GM12878 (cell line): ENCODE data around the gene PRSS57. TPM values are rescaled to one million over a fixed set of nuclear protein-coding genes. Genes with fewer than 3 reads are reported as not detected.

Source experiments
- ATAC-seq: fragments of 200-7000 bp; cut with Tn5 transposase; 3 replicates; pipeline ENCODE4 v1.9.1; 2020; ENCODE audit warnings: mild to moderate bottlenecking, moderate library complexity
- BruUV-seq: library from RNA; stranded (reverse); fragments of 400-500 nt; replicated peaks from 2 replicates; lab custom pipeline; 2021; lab: Mats Ljungman, UMichigan
- CTCF ChIA-PET: fragments of 300-600 bp; sonication (Branson Sonifier 250); formaldehyde crosslinking; extraction: SDS; loops from one replicate; lab custom pipeline; 2021; ENCODE audit warnings: inconsistent platforms; lab: Yijun Ruan, JAX
- POLR2A ChIA-PET: fragments of 350-600 bp; formaldehyde crosslinking; extraction: SDS; loops from one replicate; lab custom pipeline; 2021; ENCODE audit warnings: inconsistent platforms; lab: Charles Lee
- RAD21 ChIA-PET: fragments of 300-600 bp; sonication (Branson Sonifier 250); formaldehyde crosslinking; loops from one replicate; lab custom pipeline; 2023; ENCODE audit warnings: antibody characterized with exemption; ENCODE audit not compliant: unreplicated experiment; lab: Charles Lee
- SMC1A ChIA-PET: fragments of 300-600 bp; sonication (Branson Sonifier 250); formaldehyde crosslinking; loops from one replicate; lab custom pipeline; 2023; ENCODE audit not compliant: unreplicated experiment, uncharacterized antibody; lab: Charles Lee
- DNase-seq: peaks from one replicate; pipeline ENCODE4 v3.0.0-alpha.2; 2011; ENCODE audit warnings: low read depth, low spot score
- FAIRE-seq: peaks from 3 replicates; lab custom pipeline; 2011; peaks lifted over from hg19 to GRCh38; lab: Jason Lieb, UNC
- H2AFZ ChIP-seq: 2 replicates; pipeline ENCODE4 v1.6.0; 2011; ENCODE audit warnings: low read depth, low read length, control low read depth; ENCODE audit not compliant: control insufficient read depth
- H3K27ac ChIP-seq: 2 replicates; pipeline ENCODE4 v1.5.1; 2011; ENCODE audit warnings: control low read depth; ENCODE audit not compliant: control insufficient read depth, insufficient read depth
- H3K27me3 ChIP-seq, 2 experiments: replicated peaks in 1 of 2; 2 replicates each; pipeline versions ENCODE4 v1.6.0 to v1.6.1; 2011; ENCODE audit warnings: low read length in 1 of 2; ENCODE audit not compliant: control insufficient read depth in 2 of 2, insufficient read depth in 2 of 2
- H3K36me3 ChIP-seq, 2 experiments: 2 replicates each; pipeline ENCODE4 v1.5.1; 2011; ENCODE audit warnings: low read length in 1 of 2; ENCODE audit not compliant: control insufficient read depth in 2 of 2, insufficient read depth in 2 of 2
- H3K4me1 ChIP-seq: 2 replicates; pipeline ENCODE4 v1.6.1; 2011; ENCODE audit warnings: mild to moderate bottlenecking, low read length, moderate library complexity, mixed read lengths; ENCODE audit not compliant: control insufficient read depth, insufficient read depth
- H3K4me2 ChIP-seq: 2 replicates; pipeline ENCODE4 v1.6.0; 2011; ENCODE audit warnings: control low read depth; ENCODE audit not compliant: control insufficient read depth, insufficient read depth
- H3K4me3 ChIP-seq: fragments of 200-600 bp; sonication (generic); 2 replicates; pipeline ENCODE4 v1.5.1; 2016
- H3K79me2 ChIP-seq: 2 replicates; pipeline ENCODE4 v1.6.0; 2011; ENCODE audit warnings: low read length; ENCODE audit not compliant: control insufficient read depth, insufficient read depth
- H3K9ac ChIP-seq: 2 replicates; pipeline ENCODE4 v1.8.0; 2011; ENCODE audit warnings: low read length, control low read depth, mixed read lengths; ENCODE audit not compliant: control insufficient read depth, insufficient read depth
- H3K9me3 ChIP-seq: replicated peaks from 3 replicates; pipeline ENCODE4 v1.5.1; 2011; ENCODE audit warnings: mild to moderate bottlenecking, low read length; ENCODE audit not compliant: control insufficient read depth, insufficient read depth
- H4K20me1 ChIP-seq: 2 replicates; pipeline ENCODE4 v1.6.0; 2011; ENCODE audit not compliant: control insufficient read depth, insufficient read depth
- CBX3 ChIP-seq: fragments of 200-600 bp; sonication (generic); IDR thresholded peaks from 2 replicates; pipeline ENCODE4 v1.6.1; 2016; ENCODE audit warnings: low read depth, borderline replicate concordance
- CEBPB ChIP-seq, 2 experiments: fragments of 150-350 bp in 1 of 2; IDR thresholded peaks; 2 replicates each; pipeline ENCODE4 v1.6.1; 2012 to 2014; ENCODE audit warnings: low read depth in 2 of 2, low read length in 2 of 2, borderline replicate concordance in 1 of 2, inconsistent platforms in 1 of 2
- CHD1 ChIP-seq: IDR thresholded peaks from 2 replicates; pipeline ENCODE4 v1.6.1; 2012; ENCODE audit warnings: low read depth, low read length, improper control_type of control experiment
- HDAC2 ChIP-seq: fragments of 200-600 bp; sonication (generic); IDR thresholded peaks from 2 replicates; pipeline ENCODE4 v1.6.1; 2017
- HDGF ChIP-seq: fragments of 450-650 bp; IDR thresholded peaks from 2 replicates; pipeline ENCODE4 v1.6.1; 2016; ENCODE audit warnings: antibody characterized with exemption
- HSF1 ChIP-seq: fragments of 150-350 bp; IDR thresholded peaks from 2 replicates; pipeline ENCODE4 v1.6.1; 2014; ENCODE audit warnings: mild to moderate bottlenecking, low read depth, low read length
- IKZF1 ChIP-seq: fragments of 450-650 bp; conservative IDR thresholded peaks from 2 replicates; pipeline ENCODE4 v1.6.1; 2017; ENCODE audit warnings: antibody characterized with exemption, mild to moderate bottlenecking
- IRF3 ChIP-seq: fragments of 450-650 bp; IDR thresholded peaks from 2 replicates; pipeline ENCODE4 v1.6.1; 2014; ENCODE audit warnings: mild to moderate bottlenecking
- KAT2A ChIP-seq: conservative IDR thresholded peaks from 2 replicates; pipeline ENCODE4 v1.6.1; 2011; ENCODE audit warnings: low read depth, low read length; ENCODE audit not compliant: control insufficient read depth
- NKRF ChIP-seq: fragments of 450-650 bp; conservative IDR thresholded peaks from 2 replicates; pipeline ENCODE4 v1.6.1; 2017; ENCODE audit warnings: mild to moderate bottlenecking, moderate library complexity
- NR2C1 ChIP-seq: fragments of 450-650 bp; IDR thresholded peaks from 2 replicates; pipeline ENCODE4 v1.6.1; 2017; ENCODE audit warnings: antibody characterized with exemption, mild to moderate bottlenecking, moderate library complexity
- RCOR1 ChIP-seq: conservative IDR thresholded peaks from 2 replicates; pipeline ENCODE4 v1.6.1; 2012; ENCODE audit warnings: low read depth, low read length, improper control_type of control experiment
- SIN3A ChIP-seq: IDR thresholded peaks from 2 replicates; pipeline ENCODE4 v1.6.1; 2012; ENCODE audit warnings: low read depth, low read length, improper control_type of control experiment
- TARDBP ChIP-seq: IDR thresholded peaks from 2 replicates; pipeline ENCODE4 v1.6.1; 2016; ENCODE audit warnings: borderline replicate concordance
- ZNF24 ChIP-seq: fragments of 450-650 bp; IDR thresholded peaks from 2 replicates; pipeline ENCODE4 v1.6.1; 2017; ENCODE audit warnings: antibody characterized with exemption, mild to moderate bottlenecking
- ZZZ3 ChIP-seq: IDR thresholded peaks from 2 replicates; pipeline ENCODE4 v1.6.1; 2011; ENCODE audit warnings: low read depth; ENCODE audit not compliant: control insufficient read depth, insufficient read length
- WGBS: methylation state at CpG from one replicate; pipeline ENCODE4 v1.1.6; 2016; ENCODE audit warnings: low lambda C conversion rate; ENCODE audit not compliant: insufficient replicate concordance, insufficient coverage; ENCODE audit errors: missing lambda C conversion rate; 5-methylcytosine and 5-hydroxymethylcytosine counted together
- in situ Hi-C: fragments of 300-500 bp; cut with MboI; formaldehyde crosslinking; loops from 9 replicates; pipeline ENCODE4 v1.14.3; 2018; ENCODE audit warnings: mixed read lengths
- intact Hi-C: fragments of 100-400 bp; cut with micrococcal nuclease; formaldehyde crosslinking; loops from one replicate; pipeline ENCODE4 v1.14.2; 2022; ENCODE audit not compliant: unreplicated experiment
- polyA plus RNA-seq, 11 experiments: library from polyadenylated mRNA; depleted of rRNA in 4 of 11; unstranded in 6 of 11; stranded (reverse) in 5 of 11; fragments of >200 nt; fragmentation: Nextera tagmentation in 4 of 11; fragmentation: Illumina TruSeq in 1 of 11; extraction: Ambion mirVana in 4 of 11; extraction: Trizol in 1 of 11; gene quantifications; 1 replicate in 1 of 11; 2 replicates in 10 of 11; pipeline versions ENCODE4 v1.2.1 to v1.2.3, GENCODE V29; 2011 to 2016; ENCODE audit warnings: inconsistent platforms in 2 of 11, missing spikeins in 2 of 11, low read depth in 1 of 11
- total RNA-seq, 4 experiments: library from RNA; depleted of rRNA in 3 of 4; stranded (reverse); fragments of >200 nt in 3 of 4; fragmentation: Illumina TruSeq in 1 of 4; extraction: Trizol in 1 of 4; gene quantifications; 2 replicates each; pipeline versions ENCODE4 v1.2.1 to v1.2.3, GENCODE V29; 2013 to 2021

PRSS57 gene
- total and polyA plus RNA-seq, 10 of the 15 experiments (the other 5 are each of a cell fraction or from before 2014, with no cell fraction given), result not detected

- Histone ChIP-seq H3K4me2 (no peak overlapping the region), H2AFZ (no peak overlapping the region), H3K36me3 (no peaks in the 10 kb centered on the region), H3K9me3 (no peaks in the 10 kb centered on the region), H3K4me3 (no peak overlapping the region), H4K20me1 (no peaks in the 10 kb centered on the region), H3K79me2 (no peaks in the 10 kb centered on the region), H3K4me1 (no peaks in the 10 kb centered on the region), H3K27ac (no peak overlapping the region), H3K9ac (no peak overlapping the region), H3K27me3 (peaks cover 0 to 2% of the 10 kb centered on the region in 2 experiments; a peak in 2 of 4 replicates)
- BruUV-seq, result no TSS peak
- DNase-seq (no peak), ATAC-seq (no peak), FAIRE-seq (no peak)
- POLR2A ChIA-PET, result no interaction called here
- in situ Hi-C loops, result no loop called here
- RAD21 ChIA-PET, result no interaction called here
- 31% methylated on average over 24 of the region's 27 CpGs for WGBS
- intact Hi-C loops, result no loop called here
- SMC1A ChIA-PET, result no interaction called here
- TF ChIP-seq CHD1 (no peak), IKZF1 (no peak), IRF3 (no peak), NR2C1 (no peak), SIN3A (no peak), KAT2A (no peak), NKRF (no peak), RCOR1 (no peak), TARDBP (no peak), CBX3 (no peak), HDAC2 (no peak), HDGF (no peak), ZZZ3 (no peak), CEBPB (IDR thresholded peaks at IDR 0.05; ENCODE audit: borderline replicate concordance in 1 of 2, low read depth in 2 of 2, low read length in 2 of 2) (no peak), HSF1 (no peak), ZNF24 (no peak)
- CTCF ChIA-PET, result interaction anchor here (0.9 kb wide), 1 partner anchor 24 kb away, joined by 3 read pairs; no protein-coding TSS in a partner anchor
These were observed 14.8 kb upstream of the PRSS57 start for GRCh38 chr19:709965-710571.
